C4-2B (cell line): ENCODE measurements around the gene SCGB1D4.

ENCODE experiments used
- CTCF ChIP-seq: fragments of 450-650 bp; conservative IDR thresholded peaks from 2 replicates; pipeline ENCODE4 v1.5.1; 2017; ENCODE audit warnings: mild to moderate bottlenecking
- ZFX ChIP-seq: fragments of 450-650 bp; IDR thresholded peaks from 2 replicates; pipeline ENCODE4 v1.6.1; 2017

GRCh38 chr11:62269654-62270278, 29.1 kb downstream of the SCGB1D4 start, which contains the start of gene SCGB2A2:
- TF ChIP-seq CTCF (peak; percentile 75), ZFX (no peak)
